Measurements from ENCODE around the gene ST3GAL5. TPM values are rescaled to one million over a fixed set of nuclear protein-coding genes. Genes with fewer than 3 reads are reported as not detected.

Gene ST3GAL5
- polyA plus RNA-seq, 1 of the 3 experiments (the other 2 are of a cell fraction) = 37.6 TPM

GRCh38 chr2:85854897-85855296 is 33.9 kb downstream of the ST3GAL5 start (continued):
- TF ChIP-seq MAX (IDR thresholded peaks at IDR 0.05; ENCODE audit: low read depth) (no peak), YY1 (IDR thresholded peaks at IDR 0.05; ENCODE audit: low read depth) (no peak), RAD21 (IDR thresholded peaks at IDR 0.05; ENCODE audit: low read length) (no peak), SIN3A (IDR thresholded peaks at IDR 0.05; ENCODE audit: borderline replicate concordance, low read depth, low read length) (no peak), FOSL2 (IDR thresholded peaks at IDR 0.05; ENCODE audit: borderline replicate concordance, low read depth) (no peak)
- TF ChIP-seq, protein P1, sequence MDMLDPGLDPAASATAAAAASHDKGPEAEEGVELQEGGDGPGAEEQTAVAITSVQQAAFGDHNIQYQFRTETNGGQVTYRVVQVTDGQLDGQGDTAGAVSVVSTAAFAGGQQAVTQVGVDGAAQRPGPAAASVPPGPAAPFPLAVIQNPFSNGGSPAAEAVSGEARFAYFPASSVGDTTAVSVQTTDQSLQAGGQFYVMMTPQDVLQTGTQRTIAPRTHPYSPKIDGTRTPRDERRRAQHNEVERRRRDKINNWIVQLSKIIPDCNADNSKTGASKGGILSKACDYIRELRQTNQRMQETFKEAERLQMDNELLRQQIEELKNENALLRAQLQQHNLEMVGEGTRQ (IDR thresholded peaks at IDR 0.05; ENCODE audit: borderline replicate concordance, low read depth, low read length) = no peak

- H3K4me2 ChIP-seq = no peak overlapping the region
- CTCF ChIA-PET = interaction anchor here (0.6 to 1.2 kb wide), 3 partner anchors 35 to 226 kb away, joined by 3 to 5 read pairs (median 3); no protein-coding TSS in a partner anchor
Measured at GRCh38 chr2:85854166-85854509, 34.7 kb downstream of the ST3GAL5 start.

More at GRCh38 chr2:85854166-85854509, 34.7 kb downstream of the ST3GAL5 start:
- no peak for DNase-seq
- H3K27ac ChIP-seq (ENCODE audit: low read depth in 2 of 2, low read length in 1 of 2) = no peak overlapping the region
- 96% methylated on average over 3 of the region's 3 CpGs for WGBS (ENCODE audit: low lambda C conversion rate)
- POLR2A ChIA-PET = no interaction called here
- no peaks in the 10 kb centered on the region for H3K27me3 ChIP-seq (ENCODE audit: insufficient read depth)
- H3K9me2 ChIP-seq = no peaks in the 10 kb centered on the region
- H4K20me1 ChIP-seq (ENCODE audit: insufficient read depth) = no peaks in the 10 kb centered on the region
- no peaks in the 10 kb centered on the region for H3K79me2 ChIP-seq (ENCODE audit: insufficient read depth)
- H3K4me1 ChIP-seq (ENCODE audit: control insufficient read depth in 1 of 2, insufficient read depth in 2 of 2, low read depth in 1 of 2, low read length in 1 of 2) = peaks cover 0 to 26% of the 10 kb centered on the region in 2 experiments; a peak in 2 of 4 replicates
- H3K9ac ChIP-seq = no peak overlapping the region
- no peak overlapping the region for H3K4me3 ChIP-seq (ENCODE audit: low read depth in 2 of 2, low read length in 1 of 2)
- no peak overlapping the region for H2AFZ ChIP-seq (ENCODE audit: low read depth)
- 0 out of 2 replicates have a peak, but pooled peaks cover 5% of the 10 kb centered on the region for H3K9me3 ChIP-seq
- no peaks in the 10 kb centered on the region for H3F3A ChIP-seq (replicated peaks; ENCODE audit: insufficient read depth)
- H3K36me3 ChIP-seq (replicated peaks in 1 of 2; ENCODE audit: control insufficient read depth in 1 of 2, insufficient read depth in 2 of 2, low read length in 1 of 2) = peaks cover 23 to 40% of the 10 kb centered on the region in 2 experiments
- TF ChIP-seq EZH2phosphoT487 (IDR thresholded peaks at IDR 0.05; ENCODE audit: borderline replicate concordance, low read depth) (no peak), FOXJ3 (CRISPR knock-in tag; IDR thresholded peaks at IDR 0.05) (no peak), POLR2AphosphoS5 (IDR thresholded peaks at IDR 0.05; ENCODE audit: low read depth, low read length) (no peak), NRF1 (IDR thresholded peaks at IDR 0.05; ENCODE audit: low read depth, low read length) (no peak), PBX3 (IDR thresholded peaks at IDR 0.05) (no peak), ZBTB33 (IDR thresholded peaks at IDR 0.05; ENCODE audit: borderline replicate concordance, low read depth) (no peak), YY1 (IDR thresholded peaks at IDR 0.05; ENCODE audit: low read depth) (no peak), EP300 (IDR thresholded peaks at IDR 0.05; ENCODE audit: borderline replicate concordance in 1 of 2, low read depth in 1 of 2, low read length in 1 of 2) (no peak), JUND (IDR thresholded peaks at IDR 0.05) (no peak), SIN3A (IDR thresholded peaks at IDR 0.05; ENCODE audit: borderline replicate concordance, low read depth, low read length) (no peak), RXRA (IDR thresholded peaks at IDR 0.05; ENCODE audit: borderline replicate concordance, low read depth) (no peak), TCF12 (IDR thresholded peaks at IDR 0.05) (no peak), CHD2 (IDR thresholded peaks at IDR 0.05; ENCODE audit: low read length, partially characterized antibody) (no peak)
- TF ChIP-seq, protein P2, sequence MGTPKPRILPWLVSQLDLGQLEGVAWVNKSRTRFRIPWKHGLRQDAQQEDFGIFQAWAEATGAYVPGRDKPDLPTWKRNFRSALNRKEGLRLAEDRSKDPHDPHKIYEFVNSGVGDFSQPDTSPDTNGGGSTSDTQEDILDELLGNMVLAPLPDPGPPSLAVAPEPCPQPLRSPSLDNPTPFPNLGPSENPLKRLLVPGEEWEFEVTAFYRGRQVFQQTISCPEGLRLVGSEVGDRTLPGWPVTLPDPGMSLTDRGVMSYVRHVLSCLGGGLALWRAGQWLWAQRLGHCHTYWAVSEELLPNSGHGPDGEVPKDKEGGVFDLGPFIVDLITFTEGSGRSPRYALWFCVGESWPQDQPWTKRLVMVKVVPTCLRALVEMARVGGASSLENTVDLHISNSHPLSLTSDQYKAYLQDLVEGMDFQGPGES (IDR thresholded peaks at IDR 0.05; ENCODE audit: low read depth, low read length) = no peak
